NB4 (cell line): Measurements from ENCODE around the gene EFCAB7.

Source experiments
- CTCF ChIP-seq: IDR thresholded peaks from one replicate; pipeline ENCODE4 v1.5.1; 2012; ENCODE audit warnings: low read depth, low read length
- MAX ChIP-seq: IDR thresholded peaks from 2 replicates; pipeline ENCODE4 v1.6.1; 2011; ENCODE audit warnings: low read depth, low read length
- MYC ChIP-seq: IDR thresholded peaks from 2 replicates; pipeline ENCODE4 v1.6.1; 2011; ENCODE audit warnings: low read depth, low read length
- POLR2A ChIP-seq: IDR thresholded peaks from 2 replicates; pipeline ENCODE4 v1.6.1; 2011; ENCODE audit warnings: mild to moderate bottlenecking; ENCODE audit not compliant: insufficient read length; ENCODE audit errors: extremely low read depth

- TF ChIP-seq POLR2A: no peak
- no peak for TF ChIP-seq CTCF
- no peak for TF ChIP-seq MAX
- TF ChIP-seq MYC: no peak
These were observed 80.5 kb downstream of the EFCAB7 start for GRCh38 chr1:63603810-63604209.
